Measurements from ENCODE around the gene HAUS1.

GRCh38 chr18:46070232-46070631 is 34.0 kb upstream of the HAUS1 start:
- no peak for TF ChIP-seq CTCF (conservative IDR thresholded peaks at IDR 0.05)
- no peak for TF ChIP-seq EZH2 (IDR thresholded peaks at IDR 0.05; ENCODE audit: low read depth)

Data from PC-9 (cell line).